ENCODE measurements around the gene CROCC2.

CROCC2 gene

DNA sequence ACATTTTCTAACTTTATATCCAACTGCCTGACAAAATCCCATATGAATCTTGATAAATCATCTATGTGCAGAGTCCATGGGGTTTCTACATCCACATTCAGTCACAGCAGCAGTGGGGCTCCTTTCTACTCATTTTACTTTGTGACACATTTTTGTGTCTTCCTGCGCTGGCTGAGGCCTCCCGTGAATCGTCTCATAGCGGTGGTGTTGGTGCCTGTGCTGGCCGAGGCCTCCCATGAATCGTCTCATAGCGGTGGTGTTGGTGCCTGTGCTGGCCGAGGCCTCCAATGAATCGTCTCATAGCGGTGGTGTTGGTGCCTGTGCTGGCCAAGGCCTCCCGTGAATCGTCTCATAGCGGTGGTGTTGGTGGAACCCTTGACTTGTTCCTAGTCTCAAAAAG is 109.3 kb downstream of the CROCC2 start:
- DNase-seq (ENCODE audit: low read depth), result no peak

DNA sequence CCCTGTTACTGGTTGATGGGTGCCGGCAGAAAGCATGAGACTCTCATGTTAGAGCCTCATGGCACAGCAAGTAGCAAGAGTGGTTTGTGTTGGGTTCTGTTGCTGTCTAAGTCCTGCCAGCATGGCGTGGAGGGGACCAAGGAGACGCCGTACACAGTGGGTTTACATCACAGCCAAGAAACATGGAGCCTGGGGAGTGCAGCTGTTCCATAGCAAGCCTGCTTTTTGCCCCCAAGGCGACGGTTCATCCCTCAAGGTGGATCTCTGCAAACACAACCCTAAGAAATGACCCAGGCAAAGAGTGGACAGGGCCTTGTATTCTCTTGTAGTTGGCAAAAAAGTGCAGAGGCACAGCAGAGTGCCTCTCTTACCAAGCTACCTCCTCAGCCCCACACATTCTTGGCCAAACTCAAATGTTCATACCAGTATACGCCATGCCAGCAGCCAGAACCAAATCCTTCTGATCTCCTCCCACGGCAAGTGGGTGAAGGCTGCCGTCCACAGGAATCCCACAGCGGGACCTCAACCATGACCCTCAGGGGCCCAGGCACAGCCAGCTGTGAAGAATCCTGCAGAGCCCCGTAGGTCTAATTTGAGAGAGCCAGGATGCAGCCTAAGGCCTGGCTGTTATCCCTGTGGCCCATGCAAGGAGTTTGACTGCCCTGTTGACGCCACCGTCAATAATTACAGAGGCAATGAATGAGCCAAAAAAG is 111.2 kb downstream of the CROCC2 start:
- no peak for DNase-seq (ENCODE audit: low read depth)

DNA sequence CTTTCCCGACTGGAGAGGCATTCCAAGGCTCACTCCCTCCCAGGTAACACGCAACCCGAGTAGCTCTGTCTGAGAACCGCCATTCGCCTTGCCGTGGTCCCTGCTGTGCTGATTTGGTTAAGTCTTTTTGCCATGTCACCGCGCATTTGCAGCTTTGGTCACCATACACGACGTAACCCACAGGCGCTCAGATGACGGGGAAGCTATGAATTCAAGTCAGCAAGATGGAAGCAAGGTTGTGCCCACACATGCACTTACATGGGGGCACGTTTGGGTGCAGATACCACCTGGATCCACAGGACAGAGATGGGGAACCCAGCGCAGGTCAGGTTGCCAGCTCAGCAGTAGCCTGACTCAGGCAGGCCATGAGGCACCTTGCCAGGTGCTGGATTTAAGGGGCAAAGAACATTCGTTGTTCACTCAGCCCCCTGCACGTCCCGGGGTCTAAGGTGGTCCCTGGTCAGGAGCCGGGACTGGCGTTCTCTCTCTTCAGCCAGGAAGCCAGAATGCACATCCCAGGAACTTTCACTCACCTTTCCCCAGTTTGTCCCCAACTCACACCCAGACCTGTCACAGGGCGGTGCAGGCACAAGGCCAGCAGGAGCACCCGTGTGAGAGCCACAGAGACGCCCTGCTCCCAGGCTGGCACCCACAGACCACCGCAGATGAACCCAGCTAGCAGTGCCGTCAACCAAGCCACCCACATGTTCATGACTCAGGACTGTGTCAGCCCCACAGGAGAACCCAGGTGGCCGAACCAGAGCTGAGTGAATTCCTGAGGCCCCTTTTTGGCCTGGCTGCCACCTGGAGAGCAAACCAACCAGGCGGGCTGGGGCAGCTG is 112.1 kb downstream of the CROCC2 start:
- no peak for DNase-seq (ENCODE audit: low read depth)

DNA sequence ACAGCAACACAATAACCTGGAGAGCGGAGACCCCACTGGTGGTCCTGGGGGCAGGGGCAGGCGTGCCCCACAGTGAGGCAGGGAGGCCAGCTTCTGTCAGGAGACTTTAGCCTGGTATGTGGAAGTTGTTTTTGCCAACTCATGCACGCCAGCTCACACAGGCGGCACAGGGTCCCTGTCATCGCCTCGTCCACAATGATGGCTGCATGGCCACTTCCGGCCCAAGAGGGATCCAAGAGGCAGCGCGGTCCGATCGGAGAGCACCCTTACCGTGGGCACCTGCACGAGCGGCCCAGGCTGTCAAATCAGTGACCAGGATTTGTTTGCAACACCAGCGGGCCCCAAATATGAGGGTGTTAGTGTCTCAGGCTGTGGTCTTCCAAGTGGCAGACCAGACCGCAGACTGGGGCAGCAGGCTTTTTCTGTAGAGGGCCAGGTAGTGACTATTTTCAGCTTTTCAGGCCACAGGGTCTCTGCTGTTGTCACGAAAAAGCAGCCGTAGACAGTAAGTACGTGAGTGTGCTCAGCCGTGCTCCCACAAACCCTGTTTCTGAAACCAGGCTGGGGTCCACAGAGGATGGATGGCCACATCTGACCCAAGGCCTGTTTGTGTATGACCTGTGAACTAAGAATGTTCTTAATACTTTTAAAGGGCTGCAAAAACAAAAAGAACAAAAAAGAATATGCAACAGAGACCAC is 113.5 kb downstream of the CROCC2 start:
- no peak for DNase-seq (ENCODE audit: low read depth)

DNA sequence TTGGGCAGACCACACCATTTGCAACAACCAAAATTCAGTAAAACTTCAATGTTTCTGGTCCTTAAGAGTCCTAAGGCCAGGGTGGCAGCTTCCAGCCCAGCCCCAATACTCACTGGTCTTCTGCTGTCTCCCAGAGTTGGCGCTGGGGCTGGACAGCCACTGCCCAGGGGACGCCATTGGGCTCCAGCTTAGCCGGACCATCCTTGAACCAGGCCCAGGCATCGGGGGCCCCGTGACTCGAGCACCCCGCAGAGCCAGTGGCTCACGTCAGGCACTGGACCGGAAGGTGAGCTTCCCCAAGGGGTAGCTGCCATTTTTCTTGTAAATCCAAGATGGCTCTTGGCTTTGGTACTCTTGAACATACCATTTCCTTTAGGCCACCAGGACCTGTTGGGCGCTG is 114.1 kb downstream of the CROCC2 start:
- DNase-seq (ENCODE audit: low read depth), result no peak

DNA sequence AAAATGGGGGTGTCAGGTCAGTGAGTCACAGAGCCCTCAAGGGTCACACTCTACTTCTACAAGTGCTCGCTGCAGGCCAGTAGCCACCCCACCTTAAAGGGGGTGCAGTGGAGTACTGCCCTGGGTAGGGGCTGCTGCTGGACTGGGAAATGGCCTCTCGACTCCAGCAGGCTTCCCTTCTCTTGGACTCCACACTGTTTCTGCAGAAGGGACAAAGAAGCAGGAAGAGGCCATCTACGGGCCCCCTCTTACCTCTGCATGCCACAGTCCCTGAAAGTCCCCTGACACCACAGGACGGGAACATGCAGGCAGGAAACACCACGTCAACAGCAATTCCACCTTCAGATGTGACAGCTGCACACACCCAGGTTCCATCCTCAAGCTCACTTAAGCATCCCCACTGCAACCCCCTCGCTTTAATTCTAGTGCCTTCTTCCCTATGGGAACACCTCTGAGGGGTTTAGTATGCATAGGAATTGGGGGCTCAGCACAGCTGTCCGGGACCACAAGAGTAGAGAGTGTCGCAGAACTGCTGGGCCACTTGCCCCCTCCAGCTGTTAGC is 114.6 kb downstream of the CROCC2 start:
- no peak for DNase-seq (ENCODE audit: low read depth)

DNA sequence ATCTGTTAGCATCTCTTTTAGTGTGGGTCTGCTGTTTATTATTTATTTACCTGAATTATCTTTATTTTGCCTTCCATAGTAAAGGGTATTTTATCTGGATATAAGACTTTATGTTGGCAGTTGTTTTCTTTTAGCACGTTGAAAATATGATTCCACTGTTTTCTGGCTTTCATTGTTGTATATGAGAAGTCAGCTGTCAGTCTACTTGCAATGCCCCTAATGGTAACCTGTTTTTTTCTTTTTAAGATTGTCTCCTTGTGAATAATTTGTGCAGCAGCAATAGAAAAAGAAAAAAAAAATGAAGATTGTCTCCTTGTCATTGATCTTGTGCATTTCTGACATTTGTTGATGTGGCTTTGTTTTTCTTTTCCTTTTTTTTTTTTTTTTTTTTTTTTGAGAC is 119.5 kb downstream of the CROCC2 start:
- no peak for DNase-seq (ENCODE audit: low read depth)

DNA sequence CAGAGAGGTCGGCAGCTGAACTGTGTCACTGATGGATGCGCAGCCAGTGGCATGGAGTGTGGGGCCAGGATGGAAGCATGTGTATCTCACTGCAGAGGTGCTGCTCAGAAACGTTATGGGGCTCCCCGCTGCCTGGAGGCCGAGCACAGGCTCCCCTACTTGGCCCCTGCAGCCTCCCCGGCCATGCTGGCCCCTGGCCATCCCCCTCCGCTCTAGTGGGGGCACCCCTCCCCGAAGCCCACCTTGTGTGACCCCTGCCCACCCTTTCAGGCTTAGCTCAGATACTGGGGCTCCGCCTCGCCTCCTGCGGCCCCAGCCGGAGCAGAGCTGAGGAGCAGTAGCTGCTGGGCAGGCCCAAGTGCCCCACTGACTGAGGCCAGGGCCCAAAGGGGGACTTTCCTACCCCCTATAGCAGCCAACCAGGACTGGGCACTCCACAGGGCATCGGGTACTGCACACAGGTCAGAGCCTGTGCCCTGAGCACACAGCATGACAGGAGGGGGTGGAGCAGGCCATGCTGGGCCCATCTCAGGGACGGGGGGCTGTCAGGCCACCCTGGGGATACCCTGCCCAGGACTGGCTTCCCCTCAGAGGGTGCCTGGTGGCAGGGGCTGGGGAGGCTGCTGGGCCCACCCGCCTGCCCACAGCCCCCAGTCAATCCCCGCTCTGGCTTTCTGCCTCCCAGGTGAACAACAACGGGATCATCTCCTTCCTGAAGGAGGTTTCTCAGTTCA is 123.6 kb downstream of the CROCC2 start:
- no peak for DNase-seq (ENCODE audit: low read depth)

DNA sequence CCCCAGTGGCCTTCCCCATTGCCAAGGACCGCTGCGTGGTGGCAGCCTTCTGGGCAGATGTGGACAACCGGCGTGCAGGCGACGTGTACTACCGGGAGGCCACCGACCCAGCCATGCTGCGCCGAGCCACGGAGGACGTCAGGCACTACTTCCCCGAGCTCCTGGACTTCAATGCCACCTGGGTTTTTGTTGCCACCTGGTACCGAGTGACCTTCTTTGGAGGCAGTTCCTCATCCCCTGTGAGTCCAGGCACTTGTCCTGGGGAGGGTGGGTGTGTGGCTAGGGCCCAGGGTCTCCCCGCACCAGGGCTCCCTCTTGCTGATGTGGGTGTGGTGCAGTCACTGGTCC is 124.2 kb downstream of the CROCC2 start:
- DNase-seq (ENCODE audit: low read depth), result no peak

DNA sequence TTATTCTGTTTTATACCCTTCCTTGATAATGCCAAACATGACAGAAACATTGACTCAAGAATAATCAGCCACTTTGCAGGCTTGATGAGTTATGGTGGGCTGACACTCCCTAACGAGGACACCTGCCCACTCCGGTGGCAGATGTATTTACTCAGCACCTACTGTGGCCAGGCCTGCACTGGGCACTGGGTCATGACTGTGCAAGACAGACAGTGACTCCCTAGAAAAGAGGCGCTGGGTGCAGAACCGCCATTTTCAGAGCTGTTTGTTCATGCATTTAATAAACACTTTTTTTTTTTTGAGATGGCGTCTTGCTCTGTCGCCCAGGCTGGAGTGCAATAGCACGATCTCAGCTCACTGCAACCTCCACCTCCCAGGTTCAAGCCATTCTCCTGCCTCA is 124.7 kb downstream of the CROCC2 start:
- no peak for DNase-seq (ENCODE audit: low read depth)

DNA sequence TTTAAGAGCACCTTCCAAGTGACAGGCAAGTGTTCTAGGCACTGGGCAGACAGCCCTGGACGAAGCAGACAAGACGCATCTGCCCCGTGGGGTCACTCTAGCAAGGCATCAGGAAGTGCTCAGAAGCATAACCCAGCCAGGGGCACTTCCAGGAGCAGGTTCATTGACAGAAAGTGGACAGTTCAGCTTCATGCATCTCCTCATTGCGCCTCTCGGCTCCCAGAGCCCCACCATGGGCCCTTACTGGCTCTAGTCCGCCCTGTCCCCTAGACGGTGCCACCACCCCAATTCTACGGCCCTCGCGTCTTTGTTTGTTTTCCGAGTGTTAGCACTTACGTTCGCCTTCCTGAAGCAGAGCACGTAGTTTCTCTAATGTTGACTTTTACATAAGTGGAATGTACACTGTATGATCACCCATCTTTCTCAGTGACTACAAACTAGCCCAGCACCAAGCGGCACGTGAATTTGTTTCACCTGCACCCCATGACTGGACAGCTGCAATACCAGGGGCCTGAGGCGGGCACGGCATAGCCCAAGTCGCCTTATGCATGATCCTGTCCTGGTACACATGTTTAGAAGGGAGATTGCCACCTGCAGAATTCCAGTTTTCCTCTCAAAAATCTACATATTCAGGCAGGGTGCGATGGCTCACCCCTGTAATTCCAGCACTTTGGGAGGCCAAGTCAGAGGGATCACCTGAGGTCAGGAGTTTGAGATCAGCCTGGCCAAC is 125.5 kb downstream of the CROCC2 start:
- DNase-seq (ENCODE audit: low read depth), result no peak

DNA sequence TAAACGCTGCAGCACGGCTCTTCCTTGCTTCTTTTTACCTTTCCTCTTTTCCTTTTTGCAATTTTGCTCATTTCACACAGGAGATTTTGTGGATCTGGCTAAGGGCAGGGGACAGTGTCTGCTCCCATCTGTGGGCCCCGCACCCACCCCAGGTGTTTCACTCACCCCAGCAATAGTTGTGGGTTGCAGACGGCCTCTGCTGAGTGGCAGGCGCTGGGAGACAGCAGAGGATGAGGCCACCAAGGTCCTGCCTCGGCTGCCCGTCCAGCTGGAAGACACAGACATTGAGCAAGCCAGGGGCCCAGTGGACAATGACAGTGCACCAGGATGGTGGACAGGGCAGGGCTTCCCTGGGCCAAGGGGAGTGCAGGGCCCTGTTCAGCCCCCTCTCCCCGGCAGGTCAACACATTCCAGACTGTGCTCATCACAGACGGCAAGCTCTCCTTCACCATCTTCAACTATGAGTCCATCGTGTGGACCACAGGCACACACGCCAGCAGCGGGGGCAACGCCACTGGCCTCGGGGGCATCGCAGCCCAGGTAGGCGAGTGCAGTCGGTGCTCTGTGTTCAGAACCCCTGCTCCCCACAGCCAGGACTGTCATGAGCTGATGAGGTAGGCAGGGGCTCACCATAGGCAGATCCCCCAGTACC is 127.3 kb downstream of the CROCC2 start:
- DNase-seq (ENCODE audit: low read depth), result no peak

DNA sequence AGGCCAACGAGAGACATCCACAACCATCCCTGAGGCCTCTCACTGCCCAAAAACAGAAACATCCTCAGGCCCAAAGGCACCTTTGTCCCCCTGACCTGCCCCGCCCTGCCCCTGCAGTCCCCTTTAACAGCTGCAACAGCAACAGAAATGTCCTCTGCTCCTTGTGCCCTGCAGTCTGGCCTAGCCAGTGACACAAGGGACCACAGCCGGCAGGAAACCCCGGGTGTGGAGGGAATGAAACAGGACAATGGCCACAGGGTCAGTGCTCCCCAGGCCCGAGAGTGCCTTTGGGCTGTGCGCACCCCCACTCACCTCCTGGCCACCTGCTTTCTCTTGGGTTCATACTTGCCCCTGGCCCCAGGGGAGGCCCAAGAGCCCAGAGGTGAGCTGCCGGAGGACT is 127.9 kb downstream of the CROCC2 start:
- DNase-seq (ENCODE audit: low read depth), result no peak

DNA sequence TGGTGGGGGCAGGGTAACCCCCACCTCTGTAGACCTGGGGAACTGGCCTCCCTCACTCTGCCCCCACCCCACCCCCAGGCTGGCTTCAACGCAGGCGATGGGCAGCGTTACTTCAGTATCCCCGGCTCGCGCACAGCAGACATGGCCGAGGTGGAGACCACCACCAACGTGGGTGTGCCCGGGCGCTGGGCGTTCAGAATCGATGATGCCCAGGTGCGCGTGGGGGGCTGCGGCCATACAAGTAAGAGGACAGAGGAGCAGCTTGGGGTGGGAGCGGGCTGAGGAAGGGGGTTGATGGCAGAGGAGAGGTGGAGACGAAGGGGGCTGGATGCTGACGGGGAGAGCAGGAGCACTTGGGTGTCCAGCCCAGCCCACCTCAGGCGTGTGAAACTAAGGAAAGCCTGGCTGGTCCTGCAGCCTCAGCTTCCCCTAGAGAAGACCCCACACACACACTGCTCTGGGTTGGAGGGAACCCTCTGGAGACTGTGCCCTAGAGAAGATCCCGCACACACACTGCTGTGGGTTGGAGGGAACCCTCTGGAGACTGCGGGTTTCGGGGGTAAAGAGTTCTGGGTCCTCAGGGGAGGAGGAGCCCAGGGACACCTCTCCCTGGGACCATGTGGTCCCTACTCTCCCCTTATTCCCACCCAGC is 128.5 kb downstream of the CROCC2 start:
- DNase-seq (ENCODE audit: low read depth), result no peak

DNA sequence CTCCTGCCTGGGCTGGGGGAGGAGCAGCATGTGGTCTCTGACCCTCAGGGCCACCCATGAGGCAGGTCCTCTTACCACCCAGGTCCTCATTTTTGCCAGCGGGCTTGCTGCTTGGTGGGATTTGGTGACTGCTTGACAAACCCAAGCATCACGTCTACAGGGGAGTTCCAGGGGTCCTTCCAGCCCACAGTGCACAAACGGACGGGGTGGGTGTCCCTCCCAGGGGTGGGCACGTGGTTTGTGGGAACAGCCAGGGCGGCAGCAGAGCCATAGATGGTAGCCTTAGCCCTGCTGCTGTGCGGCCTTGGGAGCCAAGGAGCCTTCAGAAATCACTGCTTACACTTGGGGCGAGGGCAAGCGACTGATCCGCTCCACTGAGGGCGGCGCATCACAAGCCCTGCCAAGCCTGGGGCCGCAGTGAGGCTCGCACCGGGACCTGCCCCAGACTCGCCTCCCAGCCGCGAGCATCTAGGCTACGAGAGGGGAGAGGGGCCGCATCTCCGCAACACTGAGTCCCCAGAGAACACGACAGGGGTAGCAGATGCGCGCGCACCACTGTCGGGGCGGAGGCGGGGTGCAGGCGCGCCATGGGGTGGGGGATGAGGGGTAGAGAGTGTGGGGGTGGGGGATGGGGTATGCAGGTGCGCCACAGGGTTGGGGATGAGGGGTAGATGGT is 129.1 kb downstream of the CROCC2 start:
- DNase-seq (ENCODE audit: low read depth), result no peak

DNA sequence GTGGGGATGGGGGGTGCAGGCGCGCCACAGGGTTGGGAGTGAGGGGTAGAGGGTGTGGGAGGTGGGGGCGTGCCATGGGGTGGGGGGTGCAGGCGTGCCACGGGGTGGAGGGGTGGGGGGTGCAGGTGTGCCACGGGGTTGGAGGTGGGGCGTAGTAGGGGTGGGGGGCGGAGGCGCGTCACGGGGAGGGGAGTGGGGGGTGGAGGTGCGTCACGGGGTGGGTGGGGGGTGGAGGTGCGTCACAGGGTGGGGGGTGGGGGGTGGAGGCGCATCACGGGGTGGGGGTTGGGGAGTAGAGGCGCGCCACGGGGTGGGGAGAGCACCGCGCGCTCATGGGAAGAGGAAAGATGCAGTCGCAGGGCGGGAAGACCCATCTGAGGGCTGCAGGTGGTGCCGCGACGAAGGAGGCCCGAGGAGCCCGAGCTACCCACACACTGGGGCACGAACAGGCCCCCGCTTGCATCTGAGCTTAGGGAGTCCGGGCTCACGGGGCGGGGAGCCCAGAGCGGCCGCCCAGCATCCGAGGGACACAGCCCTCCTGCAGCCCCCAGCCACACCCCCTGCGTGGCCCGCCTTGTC is 129.8 kb downstream of the CROCC2 start:
- DNase-seq (ENCODE audit: low read depth), result no peak

DNA sequence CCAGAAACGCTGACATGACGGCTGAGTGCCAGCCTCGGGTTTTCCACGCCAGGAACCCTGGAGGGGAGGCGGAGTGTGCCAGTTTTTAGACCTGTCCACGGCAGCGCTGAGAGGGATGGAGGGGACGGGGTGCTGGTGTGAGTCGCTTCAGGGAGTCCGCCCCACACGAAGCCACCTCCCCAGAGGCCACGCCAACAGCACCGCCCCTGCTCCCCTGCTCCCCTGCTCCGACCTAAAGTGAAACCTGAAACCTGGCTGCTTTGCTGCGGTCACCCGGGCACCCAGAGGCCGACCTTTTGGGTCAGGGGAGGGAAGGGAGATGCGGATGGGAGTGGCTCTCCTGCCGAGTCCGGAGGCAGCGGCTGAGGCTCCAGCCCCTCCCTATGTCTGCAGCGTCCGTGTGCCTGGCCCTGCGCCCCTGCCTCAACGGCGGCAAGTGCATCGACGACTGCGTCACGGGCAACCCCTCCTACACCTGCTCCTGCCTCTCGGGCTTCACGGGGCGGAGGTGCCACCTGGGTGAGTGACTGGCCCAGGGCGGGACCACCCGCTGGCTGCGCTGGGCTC is 130.3 kb downstream of the CROCC2 start:
- no peak for DNase-seq (ENCODE audit: low read depth)

DNA sequence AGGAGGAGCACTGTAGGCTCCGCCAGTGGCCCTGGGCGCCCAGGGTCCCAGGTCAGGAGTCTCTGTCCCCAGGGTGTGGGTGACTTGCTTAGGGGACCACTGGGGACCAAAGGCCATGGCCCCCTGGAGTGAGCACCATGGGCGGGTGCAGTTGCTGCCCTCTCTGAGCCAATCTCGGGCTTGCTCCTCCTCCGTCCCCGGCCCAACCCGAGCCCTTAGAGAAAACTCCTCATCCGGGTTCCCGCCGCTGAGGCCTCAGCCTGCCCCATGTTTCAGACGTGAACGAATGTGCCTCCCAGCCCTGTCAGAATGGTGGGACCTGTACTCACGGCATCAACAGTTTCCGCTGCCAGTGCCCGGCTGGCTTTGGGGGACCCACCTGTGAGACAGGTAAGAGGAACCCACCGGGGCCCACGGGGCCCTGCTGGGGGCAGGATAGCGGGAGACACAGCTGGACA is 130.9 kb downstream of the CROCC2 start:
- DNase-seq (ENCODE audit: low read depth), result no peak

DNA sequence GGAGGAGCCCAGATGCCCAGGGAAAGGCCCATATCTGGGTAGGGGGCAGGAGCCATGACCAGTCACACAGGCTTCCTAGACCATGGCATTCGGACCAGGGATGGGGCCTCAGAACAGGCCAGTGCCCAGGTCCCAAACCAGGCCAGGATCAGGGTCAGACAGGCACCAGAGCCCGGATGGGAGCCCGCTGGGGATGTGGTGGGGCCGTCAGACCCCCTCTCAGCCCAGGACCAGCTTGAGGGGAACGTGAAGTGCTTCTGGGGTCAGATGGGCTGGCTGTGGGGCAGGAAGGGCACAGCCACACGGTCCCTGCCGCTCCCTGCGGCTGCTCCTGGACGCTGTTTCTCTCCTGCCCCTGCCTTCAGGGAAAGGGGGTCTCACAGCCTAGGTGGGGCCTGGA is 131.4 kb downstream of the CROCC2 start:
- no peak for DNase-seq (ENCODE audit: low read depth)
